DMS79 (cell line): ENCODE results near the gene MEGF6.

ENCODE experiments used
- DNase-seq: peaks from one replicate; lab custom pipeline; 2025; lab: John Stamatoyannopoulos, UW

Gene MEGF6

DNA sequence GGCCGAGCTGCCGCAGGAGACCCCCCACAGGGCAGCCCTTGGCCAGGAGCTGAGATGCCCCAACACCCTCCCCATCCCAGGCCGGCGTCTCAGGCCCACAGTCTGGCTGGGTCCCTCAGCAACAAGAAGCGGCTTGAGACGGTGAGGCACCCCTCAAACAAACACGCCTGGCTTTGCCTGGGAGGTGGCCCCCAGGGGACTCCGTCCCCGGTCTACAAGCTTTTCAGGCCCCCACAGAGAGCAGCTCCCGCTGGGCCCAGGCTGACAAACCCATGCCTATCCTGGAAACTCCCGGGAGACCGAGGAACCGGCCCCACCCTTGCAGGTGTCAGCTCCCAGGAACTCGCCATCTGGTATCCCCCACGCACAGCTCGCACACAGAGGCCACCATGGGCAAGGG, 89.9 kb downstream of the MEGF6 start:
- no peak for DNase-seq

DNA sequence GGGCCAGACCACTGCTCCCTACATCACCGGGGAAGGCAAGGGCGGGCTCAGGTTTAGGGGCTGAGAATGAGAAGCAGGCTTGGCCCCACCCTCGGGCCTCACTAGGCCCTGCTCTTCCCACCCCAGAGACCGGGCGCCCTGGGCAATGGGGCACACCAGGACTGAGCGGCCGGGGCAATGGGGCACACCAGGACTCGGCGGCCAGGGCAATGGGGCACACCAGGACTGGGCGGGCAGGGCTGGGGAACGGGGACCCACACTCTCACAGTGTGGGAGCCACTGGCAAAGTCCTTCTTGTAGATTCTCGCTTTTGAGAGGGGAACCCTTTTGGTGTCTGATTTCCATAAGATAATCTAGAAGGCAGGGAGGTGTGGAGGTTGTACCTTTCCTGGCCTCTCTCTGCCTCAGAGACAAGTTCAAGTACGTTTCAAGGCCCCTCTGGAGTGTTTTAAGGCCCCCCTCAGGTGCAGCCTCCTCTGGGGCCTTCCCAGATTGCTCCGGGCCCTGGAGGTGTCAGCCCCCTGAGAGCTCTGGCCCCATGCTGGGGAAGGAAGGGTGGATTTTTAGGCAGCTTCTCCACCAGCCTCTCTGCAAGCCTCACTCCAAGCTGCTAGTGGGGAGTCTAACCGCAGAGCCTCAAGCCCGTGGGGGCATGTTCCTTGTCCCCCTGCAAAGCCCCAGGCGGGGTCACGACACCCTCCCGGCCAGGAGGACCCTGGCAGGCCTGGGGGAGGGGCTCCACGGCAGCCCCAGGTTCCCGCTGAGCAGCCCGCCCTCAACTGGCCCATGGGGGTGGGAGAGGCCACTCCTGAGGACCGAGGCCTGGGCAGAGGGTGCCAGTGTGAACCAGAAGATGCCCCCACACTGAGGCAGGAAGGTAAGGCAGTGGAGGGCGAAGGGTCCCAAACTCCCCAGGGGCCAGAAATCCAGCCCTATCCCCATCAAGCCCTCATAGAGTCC, 90.6 kb downstream of the MEGF6 start:
- DNase-seq: no peak

DNA sequence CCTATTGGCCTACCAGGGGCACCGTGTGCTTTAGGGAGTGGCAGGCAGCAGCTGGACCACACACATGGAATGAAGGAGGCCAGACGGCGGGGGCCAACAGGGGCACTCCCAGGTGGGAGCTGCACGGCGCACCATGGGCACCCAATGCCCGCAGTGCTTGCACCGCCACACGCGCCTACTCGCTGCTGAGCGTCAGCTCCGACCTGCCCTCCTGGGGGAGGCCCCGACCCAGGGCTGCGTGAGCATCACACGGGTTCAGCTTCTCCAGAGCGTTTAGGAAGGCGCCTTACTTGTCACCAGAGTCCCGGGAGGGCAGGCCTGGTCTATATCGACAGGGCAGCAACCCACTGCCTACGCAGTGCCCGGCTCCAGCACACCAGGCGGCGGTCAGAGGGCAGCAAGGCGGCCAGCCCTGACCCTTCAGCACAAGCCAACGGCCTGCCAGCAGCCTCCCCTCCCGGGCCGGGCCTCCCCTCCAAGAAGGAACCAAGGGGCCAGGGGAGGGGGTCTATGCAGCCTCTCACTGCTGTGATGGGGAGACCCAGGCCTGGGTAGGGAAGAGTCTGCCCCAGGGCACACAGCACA, 91.9 kb downstream of the MEGF6 start:
- no peak for DNase-seq

- DNase-seq: no peak
Observed at GRCh38 chr1:3518756-3519155, 92.6 kb downstream of the MEGF6 start.

- no peak for DNase-seq
Observed at GRCh38 chr1:3518256-3518655, 93.1 kb downstream of the MEGF6 start.

DNA sequence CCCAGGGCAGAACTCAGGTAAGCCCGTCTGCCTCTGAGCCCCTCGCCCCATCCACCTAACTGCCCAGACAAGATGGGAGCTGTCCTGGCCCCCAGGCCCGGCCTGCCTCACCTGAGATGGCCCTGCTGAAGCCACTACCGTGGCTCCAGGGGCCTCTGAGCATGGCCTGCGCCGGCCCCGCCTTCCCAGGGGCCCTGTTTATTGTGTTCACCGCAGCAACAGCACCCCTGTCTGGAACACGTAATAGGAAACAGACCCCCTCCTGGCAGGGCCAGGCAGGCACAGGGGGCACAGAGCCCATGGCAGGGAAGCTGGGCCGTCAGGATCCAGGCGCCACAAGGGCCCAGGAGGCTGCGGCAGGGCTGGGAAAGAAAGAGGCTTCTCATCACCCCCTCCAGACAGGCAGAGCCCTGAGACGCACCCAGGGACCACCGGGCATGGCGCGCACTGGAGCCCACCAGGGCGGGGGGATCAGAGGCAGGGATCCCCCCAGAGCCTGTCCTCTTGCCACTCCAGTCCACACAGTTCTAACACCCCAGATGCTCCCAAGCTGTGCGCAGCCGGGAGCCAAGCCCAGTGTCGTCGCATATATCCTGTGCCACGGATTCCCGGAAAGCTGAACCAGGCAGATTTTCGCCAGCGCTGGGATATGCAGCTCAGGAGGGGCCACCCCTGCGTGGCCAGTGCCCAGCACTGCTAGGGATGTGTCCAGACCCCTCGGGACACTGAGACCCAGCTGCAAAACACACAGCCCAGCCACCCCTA, 94.2 kb downstream of the MEGF6 start:
- DNase-seq: no peak

DNA sequence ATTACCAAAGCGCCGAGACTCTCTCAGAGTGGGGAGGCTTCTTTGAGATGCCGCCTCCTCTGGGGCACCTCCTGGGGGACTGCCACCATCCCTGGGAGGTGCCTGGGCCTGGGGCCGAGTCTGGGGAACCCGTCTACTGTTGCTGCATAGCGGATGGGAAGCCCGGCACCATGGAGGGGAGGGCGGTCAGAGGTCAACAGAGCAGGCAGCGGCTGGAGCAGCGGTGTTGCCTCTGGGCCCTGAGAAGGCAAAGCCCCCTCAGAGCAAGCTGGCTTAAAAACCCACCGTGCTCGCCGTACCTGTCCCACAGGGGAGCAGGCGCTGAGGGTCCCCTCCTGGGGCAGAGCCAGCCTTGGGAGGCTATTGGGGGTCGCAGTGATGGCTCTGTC, 94.8 kb downstream of the MEGF6 start:
- DNase-seq: no peak

DNA sequence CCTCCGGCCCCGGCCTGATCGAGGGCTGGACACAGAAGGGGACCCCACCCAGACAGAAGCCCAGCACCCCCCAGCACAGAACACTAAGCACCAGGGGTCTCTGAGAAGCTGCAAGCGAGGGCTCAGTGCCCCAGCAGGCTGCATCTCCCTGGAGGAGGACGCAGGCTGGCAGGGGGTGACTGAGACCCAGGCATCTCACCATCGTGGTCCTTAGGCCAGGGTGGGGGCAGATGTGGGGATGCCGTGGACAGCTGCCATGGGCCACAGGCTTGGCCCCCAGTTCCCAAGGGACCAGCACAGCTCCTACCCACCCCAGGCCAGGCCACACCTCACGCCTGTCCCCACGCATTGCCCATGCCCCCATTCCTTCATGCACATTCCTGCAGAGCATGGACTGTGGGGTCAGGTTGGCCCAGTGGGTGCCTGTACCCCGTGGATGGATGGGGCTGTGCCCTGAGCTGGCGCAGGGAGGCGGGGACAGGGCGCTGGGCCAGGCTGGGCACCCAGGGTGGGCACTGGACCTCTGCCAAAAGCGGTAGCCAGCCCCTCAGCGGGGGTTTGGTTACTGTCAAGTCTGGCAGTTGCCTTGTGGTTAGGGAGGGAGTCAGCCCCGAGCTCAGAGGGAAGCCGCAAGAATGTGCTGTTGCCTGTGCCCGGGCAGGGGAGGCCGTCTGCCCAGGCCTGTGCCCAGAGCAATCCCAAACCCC, 95.4 kb downstream of the MEGF6 start:
- peak; percentile 68 for DNase-seq

GRCh38 chr1:3515272-3515671, 96.0 kb downstream of the MEGF6 start:
- DNase-seq: no peak

DNA sequence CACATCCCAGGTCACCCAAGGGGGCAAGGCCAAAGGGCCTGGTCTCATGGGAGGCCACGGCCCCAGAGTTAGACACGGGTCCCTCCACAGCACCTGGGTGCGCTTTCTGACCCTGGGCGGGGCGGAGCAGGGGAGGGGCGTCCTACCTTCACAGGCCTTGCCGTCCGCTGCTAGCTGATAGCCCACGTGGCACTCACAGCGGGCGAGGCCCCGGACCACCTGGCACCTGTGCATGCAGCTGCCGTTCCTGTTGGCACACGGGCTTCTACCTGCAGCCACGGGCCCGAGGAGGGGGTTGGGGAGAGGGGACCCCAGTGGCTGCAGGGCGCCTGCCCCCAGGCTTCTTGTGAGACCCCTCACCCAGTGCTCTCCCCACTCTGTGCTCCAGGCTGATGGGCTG, 96.9 kb downstream of the MEGF6 start:
- DNase-seq: no peak

GRCh38 chr1:3511856-3512255, 99.5 kb downstream of the MEGF6 start:
- no peak for DNase-seq

- no peak for DNase-seq
Observed at GRCh38 chr1:3511306-3511705, 100.0 kb downstream of the MEGF6 start.

DNA sequence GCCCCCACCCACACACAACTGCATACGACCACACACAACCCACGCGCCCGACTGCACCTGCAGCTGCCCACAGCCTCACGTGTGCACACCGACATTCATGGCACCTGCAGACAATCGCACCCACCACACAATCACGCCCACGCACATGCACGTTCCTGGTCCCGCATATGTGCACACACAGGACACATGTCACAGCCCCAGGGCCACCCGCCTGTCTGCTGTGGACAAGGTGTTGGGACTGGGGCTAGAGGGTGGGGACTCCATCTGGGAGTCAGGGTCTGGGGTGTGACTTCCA, 100.4 kb downstream of the MEGF6 start:
- no peak for DNase-seq

DNA sequence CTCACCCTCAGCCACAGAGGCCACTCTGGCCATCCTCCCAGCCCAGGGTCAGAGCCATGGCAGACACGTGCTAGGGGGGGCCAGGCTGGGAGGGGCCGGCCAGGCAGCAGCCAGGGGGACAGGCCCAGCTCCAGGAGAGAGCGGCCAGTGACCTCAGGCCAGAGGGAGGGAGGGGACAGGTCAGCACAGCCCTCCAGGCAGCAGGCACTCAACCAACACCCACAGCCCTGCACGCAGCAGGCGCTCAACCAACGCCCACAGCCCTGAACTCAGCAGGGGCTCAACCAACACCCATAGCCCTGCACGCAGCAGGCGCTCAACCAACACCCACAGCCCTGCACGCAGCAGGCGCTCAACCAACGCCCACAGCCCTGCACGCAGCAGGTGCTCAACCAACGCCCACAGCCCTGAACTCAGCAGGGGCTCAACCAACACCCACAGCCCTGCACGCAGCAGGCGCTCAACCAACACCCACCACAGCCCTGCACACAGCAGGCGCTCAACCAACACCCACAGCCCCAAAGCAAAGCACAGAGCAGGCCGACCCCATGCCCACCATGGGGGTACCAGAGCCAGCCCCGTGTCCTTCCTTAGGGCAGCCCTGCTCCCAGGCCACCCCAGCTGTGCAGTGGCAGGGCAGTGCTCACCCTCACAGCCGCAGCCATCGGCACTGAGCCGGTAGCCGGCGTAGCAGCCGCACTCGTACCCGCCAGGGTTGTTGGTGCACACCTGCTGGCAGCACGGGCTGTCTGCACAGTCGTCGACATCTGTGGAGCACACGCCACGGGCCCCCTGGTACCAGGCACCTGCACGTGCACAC, 101.0 kb downstream of the MEGF6 start:
- no peak for DNase-seq

GRCh38 chr1:3509721-3510120, 101.6 kb downstream of the MEGF6 start:
- no peak for DNase-seq

- no peak for DNase-seq
Observed at GRCh38 chr1:3508757-3509415, 102.4 kb downstream of the MEGF6 start.

- DNase-seq: no peak
Observed at GRCh38 chr1:3507636-3508275, 103.6 kb downstream of the MEGF6 start.

- DNase-seq: no peak
Observed at GRCh38 chr1:3506943-3507342, 104.4 kb downstream of the MEGF6 start.

- DNase-seq: no peak
Observed at GRCh38 chr1:3506041-3506440, 105.3 kb downstream of the MEGF6 start.

- no peak for DNase-seq
Observed at GRCh38 chr1:3505161-3505560, 106.1 kb downstream of the MEGF6 start.

DNA sequence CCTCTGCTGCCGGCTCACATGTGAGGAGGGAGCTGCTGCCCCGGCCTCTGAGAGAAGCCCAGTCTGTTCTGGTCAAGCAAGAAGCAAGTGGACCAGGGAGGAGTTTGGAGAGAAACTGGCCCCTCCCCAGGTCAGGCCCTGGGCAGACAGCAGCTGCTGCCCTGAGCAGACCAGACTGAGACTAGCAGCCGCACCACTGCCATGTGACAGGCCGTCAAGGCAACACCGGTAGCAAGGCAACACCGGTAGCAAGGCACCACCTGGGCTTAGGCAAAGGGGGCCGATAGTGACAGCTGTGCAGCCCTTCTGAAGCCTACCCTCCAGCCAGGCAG, 106.5 kb downstream of the MEGF6 start:
- no peak for DNase-seq
